GM21576 (cell line): ENCODE data around the gene SH2D3C.

Experiments
- ATAC-seq: cut with Tn5 transposase; IDR thresholded peaks from one replicate; pipeline ENCODE4 v1.9.1; 2021; ENCODE audit warnings: mild to moderate bottlenecking, moderate library complexity; ENCODE audit not compliant: unreplicated experiment

Gene SH2D3C, protein sequence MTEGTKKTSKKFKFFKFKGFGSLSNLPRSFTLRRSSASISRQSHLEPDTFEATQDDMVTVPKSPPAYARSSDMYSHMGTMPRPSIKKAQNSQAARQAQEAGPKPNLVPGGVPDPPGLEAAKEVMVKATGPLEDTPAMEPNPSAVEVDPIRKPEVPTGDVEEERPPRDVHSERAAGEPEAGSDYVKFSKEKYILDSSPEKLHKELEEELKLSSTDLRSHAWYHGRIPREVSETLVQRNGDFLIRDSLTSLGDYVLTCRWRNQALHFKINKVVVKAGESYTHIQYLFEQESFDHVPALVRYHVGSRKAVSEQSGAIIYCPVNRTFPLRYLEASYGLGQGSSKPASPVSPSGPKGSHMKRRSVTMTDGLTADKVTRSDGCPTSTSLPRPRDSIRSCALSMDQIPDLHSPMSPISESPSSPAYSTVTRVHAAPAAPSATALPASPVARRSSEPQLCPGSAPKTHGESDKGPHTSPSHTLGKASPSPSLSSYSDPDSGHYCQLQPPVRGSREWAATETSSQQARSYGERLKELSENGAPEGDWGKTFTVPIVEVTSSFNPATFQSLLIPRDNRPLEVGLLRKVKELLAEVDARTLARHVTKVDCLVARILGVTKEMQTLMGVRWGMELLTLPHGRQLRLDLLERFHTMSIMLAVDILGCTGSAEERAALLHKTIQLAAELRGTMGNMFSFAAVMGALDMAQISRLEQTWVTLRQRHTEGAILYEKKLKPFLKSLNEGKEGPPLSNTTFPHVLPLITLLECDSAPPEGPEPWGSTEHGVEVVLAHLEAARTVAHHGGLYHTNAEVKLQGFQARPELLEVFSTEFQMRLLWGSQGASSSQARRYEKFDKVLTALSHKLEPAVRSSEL

DNA sequence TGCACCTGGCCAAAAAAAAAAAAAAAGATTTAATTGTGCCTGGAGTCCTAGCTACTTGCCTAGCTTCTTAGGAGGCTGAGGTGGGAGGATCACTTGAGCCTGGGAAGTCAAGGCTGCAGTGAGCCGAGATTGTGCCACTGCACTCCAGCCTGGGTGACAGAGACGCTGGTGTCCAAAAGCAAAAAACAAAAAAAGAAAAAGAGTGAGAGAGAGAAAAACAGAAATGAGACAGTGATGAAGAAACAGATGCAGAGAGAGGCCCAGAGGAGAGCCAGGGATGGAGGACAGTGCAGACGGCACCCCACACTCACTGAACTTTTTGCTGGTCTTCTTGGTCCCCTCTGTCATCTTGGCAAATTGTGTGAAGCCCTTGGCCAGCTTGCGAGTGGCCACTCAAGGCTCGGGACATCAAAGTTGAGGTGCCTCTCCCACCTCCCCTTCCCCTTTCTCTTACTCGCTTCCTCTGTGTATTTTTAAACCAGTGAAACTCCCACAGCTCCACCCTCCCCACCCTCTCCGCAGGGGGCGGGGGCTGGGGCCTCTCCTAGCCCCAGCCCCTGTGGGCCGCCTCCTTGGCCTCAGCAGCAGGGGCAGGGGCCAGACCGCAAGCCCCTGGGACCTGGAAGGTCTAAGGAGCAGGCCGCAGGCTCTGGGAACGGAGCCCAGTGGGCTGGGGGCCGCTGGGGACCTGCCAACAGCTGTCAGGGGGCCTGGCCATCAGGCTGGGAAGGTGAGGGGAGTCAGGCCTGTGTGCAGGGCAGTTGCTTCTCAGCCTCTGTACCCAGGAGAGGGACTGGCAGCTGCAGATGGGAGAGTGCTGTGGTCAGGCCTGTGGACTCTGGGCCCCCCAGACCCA lies at the start of gene SH2D3C:
Gene SH2D3C (minus strand): TSS at position 387 of the 856 bp plus-strand sequence. CDS start 39 bp downstream, at position 348.
- ATAC-seq, result peak; percentile 31

DNA sequence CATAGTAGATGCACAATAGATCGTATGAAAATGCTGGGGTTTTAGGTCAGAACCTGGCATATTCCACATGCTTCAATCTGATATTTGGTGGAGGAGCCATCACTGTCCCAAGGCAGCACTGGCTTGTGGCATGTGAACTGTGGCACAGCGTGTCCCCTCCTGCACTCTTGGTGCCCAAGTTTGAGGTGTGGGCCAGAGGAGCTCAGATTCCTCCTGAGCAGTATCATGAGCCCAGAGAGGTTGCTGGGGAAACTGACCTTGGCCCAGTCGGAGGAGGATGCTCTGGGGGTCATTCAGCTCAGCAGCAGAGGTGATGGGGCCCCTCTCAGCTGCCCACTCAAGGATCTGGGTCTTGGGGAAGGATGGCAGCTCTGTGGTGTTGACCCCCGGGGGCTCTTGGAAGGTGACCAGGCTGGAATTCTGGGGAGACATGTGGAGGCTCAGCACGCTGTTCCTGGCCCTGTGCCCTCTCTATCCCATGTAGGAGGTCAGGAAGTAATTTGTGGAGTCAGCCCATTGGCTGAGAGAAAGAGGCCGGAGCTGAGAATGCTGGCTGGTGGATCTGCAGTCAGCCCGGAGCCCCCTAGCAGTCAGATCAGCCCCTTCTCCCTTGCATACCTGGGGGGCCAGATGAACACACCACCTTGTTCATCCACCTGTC lies 47.9 kb upstream of the SH2D3C start:
- ATAC-seq, result no peak

DNA sequence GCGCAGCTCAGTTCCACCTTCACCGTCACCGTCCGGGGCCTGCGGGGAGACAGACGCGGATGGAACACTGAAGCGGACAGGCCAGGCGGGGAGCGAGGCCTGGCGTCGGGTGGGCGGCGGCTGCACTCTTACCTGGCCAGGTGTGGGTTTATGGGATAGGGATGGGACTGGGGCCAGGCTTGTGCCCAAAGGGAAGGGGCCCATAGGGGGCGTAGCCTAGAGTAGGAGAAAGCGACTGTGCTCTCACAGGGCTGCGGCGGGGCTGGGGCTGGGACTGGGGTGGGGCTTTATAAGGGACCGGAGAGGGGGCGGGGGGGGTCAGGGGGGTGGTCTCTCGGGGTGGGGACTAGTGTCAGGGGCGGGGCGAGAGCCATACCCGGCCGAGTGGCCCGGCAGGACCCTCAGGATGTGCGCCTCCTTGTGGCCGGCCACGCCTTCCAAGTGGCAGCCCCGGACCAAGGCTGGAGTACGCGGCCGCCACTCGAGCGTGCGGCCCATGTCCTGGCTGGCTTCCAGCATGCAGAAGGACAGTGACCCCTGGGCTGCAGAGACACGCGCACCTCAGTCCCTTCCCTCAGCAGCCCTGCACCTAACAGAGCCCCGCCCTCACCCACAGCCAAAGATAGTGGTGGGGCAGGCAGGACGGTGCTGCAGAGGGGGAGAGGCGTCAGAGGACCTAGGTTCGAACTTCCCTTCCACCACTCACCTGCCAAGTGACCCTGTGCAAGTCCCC lies 47.0 kb upstream of the SH2D3C start:
- no peak for ATAC-seq

DNA sequence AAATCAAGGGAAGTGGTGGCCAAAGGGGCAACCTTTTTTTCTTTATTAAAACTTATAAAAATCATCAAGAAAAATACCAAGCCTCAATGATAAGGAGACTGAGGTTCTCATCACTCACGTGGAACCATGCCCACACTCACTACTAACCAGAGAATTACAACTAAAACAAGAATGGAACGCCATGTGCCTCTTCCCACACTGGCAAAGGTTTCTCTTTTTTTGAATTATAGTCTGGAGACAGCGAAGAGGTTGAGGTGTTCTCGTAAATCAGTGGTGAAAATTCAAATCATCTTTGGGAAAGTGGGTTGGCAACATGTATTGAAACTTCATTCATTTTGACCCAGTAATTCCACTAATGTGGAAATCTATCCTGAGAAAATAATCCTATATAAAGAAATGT lies 43.6 kb upstream of the SH2D3C start:
- ATAC-seq, result no peak

DNA sequence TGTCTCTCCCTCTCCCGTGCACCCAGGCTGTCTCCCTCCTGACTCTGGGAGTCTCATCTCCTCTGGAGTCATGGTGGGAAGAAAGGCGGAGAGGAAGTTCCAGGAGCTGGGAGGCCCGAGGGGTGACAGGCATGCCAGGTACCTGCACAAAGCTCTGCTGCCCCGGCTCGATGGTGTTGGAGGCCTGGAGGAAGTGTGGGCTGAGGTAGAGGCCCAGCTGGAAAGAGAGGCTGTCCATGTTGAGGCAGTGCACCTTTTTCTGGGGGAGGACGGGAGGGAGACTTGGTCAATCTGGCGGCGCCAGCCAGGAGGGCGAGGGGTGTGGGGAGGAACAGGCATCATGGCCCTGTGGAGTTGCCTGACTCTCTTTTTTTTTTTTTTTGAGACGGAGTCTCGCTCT lies 40.1 kb upstream of the SH2D3C start:
- no peak for ATAC-seq

DNA sequence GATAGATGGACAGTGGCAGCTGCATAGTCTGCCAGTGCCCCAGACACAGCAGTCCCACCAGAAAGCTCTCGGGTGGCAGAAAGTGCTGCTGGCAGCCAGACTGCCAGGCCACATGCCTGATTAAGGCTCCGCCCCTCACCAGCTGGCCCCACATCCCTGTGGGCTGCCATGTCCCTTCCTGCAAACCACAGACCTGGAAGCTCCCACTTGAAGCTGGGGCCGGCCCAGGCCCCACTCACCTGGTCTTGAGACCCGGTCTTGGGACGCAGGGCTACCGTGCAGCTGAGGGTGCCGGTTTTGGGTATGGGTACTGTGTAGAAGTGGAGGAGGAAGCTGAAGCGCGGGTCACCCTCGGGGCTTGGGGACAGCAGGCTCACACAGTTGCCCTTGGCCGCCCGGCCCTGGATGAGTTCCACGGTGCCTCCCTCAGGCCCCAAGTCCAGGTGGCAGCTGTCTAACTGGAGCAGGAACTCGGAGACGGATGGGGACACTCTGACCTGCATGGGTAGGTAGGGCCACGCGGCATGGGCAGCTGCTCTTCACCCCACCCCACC lies 39.5 kb upstream of the SH2D3C start:
- no peak for ATAC-seq

DNA sequence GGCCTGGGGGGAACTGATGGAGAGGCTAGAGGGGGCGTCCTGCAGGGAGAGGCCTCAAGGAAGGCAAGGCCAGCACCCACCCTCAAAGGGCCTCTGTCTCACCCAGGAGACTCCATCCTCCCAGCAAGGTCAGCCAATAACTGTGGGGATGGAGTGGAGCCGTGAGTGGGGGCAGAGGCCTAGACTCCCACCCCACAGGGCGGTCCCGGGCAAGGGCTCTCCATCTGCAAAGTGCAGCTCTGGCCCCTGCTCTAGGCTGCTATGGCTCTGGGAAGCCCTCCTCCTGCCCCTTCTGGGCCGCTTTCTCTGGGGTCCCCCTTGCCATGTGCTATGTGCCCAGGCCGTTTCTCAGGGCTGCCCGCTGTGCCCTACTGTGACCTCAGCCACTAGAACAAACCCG lies 38.3 kb upstream of the SH2D3C start:
- no peak for ATAC-seq

DNA sequence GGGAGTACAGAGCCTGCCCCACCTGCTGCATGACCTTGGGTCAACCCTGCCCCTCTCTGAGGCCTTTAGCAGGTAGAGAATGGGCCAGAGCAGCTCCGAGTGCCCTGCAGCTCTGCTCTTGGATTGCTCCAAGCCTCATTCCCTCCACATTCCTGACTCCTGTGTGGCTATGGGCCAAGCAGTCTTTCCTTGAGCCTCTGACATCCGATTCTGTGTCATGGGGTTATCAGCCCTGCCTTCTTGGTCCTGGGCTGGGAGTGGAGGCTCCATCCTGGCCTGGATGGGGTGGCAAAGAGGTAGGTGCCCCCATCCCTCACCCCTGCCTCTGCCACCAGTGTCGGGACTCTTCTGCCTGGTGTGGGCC lies 37.9 kb upstream of the SH2D3C start:
- ATAC-seq, result no peak

DNA sequence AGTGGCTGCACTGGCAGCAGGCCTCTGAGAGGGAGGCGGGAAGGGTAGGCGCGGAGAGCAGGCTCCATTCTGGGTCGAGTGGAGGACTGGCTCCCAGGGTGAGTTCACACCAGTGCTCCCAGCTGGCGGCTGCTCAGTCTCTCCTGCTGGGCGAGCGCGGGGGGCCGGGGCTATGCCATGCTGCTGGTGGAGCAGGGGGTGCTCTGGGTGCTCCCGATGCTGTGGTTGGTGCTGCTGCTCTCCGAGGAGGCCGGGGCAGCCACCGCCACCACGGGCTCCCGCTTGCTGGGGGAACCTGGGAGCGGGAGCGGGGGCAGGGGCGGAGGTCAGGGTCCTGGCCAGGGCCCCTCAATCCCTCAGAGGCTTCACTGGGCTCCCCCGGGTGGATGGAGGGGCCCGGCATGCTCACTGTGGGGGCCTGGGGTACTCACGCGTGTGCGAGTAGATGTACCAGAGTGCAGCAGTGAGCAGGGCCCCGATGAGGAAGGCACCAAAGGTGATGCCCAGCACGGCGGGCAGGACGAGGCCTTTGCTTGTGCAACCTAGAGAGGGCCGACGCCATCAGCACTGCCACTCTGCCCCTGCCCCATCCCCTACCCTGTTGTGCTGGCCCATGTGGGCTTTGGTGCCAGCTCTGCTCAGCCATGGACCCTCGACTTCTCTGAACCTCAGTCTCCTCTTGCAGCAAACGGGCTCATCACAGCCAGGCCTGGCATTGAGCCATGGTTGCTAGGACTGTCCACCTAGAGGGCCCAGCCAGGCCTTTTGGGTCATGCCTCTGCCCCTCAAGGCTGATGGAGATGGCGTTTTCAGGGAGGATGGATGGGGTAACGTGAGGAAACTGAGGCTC lies 37.3 kb upstream of the SH2D3C start:
- ATAC-seq, result no peak

DNA sequence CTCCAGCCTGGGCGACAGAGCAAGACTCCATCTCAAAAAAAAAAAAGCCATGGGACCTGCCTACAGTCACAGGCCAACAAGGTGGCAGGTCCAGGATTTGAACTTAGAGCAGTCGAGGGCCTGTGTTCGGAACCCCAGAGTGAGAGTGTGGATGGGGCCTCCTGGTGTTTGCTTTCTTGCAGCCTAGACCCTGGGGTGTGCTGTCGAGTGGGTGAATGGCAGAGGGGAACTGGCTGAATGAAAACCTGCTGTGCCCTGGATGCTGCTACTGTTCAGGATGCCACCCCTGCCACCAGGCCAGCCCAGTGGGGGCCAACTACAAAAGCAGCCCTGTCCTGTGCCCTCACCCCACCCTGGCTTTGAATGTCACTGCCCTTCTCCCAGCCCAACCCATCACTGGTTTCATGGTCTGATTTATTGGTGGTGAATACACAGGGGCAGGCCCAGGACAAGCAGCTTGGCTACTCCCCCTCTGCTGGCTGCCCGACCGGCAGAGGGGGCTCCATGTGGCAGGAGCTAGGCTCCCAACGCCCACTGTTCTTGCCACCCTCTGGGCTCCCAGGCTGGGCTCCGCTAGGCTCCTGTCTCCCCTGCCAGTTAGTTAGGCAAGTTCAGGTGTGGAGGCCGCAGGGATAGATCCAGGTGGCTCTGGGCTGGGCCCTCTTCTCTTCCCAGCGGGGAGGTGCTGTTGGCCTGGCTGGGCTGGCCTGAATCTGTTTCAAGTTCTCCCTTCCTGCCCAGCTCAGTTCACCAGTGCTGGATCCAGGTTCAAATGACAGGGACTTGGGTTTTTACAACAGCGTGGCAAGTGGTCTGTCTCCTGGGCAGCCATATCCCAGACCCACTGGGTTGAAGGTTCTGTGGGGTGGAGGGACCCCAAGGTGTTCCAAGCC lies 36.4 kb upstream of the SH2D3C start:
- no peak for ATAC-seq

DNA sequence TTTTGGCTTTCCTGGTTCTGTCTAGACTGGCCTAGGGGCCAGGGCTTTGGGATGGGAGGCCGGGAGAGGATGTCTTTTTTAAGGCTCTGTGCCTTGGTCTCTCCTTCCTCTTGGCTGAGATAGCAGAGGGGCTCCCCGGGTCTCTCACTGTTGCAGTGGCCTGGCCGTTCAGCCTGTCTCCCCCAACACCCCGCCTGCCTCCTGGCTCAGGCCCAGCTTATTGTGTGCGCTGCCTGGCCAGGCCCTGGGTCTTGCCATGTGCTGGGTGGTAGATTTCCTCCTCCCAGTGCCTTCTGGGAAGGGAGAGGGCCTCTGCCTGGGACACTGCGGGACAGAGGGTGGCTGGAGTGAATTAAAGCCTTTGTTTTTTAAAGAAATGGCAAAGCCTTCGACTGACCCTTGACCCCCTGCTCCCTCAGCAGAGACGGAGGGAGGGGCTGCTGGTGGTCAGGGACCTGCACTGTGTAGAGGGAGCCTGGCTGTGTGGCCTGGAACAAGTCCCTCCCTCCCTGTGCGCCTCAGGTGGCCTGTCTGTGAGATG lies 35.3 kb upstream of the SH2D3C start:
- no peak for ATAC-seq

DNA sequence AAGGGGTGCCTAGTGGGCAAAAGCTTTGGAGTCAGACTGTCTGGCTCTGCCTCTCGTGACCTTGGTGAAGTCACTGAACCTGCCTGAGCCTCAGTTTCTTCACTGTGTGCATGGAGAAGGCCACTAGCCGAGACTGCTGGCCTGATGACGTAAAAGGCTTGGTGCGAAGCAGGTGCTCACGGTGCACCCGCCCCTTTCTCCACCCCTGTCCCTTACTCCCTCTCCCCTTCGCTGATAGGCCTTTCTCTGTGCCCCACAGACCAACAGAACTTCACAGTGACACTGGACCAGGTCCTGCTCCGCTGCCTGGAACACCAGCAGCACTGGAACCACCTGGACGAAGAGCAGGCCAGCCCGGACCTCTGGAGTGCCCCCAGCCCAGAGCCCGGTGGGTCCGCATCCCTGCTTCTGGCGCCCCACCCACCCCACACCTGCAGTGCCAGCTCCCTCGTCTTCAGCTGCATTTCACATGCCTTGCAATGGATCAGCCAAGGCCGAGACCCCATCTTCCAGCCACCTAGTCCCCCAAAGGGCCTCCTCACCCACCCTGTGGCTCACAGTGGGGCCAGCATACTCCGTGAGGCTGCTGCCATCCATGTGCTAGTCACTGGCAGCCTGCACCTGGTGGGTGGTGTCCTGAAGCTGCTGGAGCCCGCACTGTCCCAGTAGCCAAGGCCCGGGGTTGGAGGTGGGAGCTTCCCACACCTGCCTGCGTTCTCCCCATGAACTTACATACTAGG lies 34.6 kb upstream of the SH2D3C start:
- ATAC-seq, result no peak

DNA sequence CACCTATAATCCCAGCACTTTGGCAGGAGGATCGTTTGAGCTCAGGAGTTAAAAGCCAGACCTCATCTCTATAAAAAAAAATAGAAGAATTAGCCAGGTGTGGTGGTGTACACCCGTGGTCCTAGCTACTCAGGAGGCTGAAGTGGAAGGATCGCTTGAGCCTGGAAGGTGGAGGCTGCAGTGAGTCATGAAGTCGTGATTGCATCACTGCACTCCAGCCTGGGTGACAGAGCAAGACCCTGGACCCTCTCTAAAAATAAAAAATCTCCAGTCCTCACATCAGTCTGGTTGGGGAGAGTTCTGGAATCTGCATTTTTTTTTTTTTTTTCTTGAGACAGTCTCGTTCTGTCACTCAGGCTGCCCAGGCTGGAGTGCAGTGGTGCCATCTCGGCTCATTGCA lies 33.5 kb upstream of the SH2D3C start:
- ATAC-seq, result no peak

DNA sequence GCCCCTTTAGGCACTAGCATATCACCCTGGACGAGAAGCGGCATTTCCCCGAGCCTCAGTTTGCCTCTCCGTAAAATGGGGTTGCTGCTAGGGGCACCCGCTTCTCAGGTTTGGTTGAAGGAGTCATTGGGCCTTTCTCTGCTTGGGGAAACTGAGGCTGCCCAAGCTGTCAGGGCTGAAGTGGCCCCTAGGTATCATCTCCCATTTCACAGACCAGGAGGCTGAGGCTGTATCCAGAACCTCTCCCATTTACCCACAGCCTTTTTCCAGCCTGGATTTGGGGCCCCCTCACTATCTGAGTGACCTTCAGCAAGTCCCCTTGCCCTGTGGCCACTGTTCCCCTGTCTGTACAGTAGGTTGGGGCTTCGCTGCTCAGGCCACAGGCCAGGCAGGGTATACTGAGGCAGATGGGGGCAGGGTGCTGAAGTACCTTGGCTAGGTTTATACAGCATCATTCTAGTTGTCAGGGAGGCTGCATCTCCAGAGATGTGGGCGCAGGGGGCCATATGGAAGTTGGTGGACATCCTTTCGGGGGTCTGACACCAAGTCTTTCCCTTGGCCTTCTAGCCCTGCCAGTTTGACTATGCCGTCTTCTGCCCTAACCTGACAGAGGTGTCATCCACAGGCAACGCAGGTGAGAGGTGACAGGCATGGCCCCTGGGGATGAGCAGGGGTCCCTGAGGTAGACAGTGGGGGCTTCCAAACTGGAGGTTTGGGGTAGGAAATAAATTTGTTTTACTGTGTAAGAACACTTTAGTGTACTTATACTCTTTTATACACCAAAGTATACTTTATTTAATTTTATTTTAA lies 32.1 kb upstream of the SH2D3C start:
- ATAC-seq, result no peak

DNA sequence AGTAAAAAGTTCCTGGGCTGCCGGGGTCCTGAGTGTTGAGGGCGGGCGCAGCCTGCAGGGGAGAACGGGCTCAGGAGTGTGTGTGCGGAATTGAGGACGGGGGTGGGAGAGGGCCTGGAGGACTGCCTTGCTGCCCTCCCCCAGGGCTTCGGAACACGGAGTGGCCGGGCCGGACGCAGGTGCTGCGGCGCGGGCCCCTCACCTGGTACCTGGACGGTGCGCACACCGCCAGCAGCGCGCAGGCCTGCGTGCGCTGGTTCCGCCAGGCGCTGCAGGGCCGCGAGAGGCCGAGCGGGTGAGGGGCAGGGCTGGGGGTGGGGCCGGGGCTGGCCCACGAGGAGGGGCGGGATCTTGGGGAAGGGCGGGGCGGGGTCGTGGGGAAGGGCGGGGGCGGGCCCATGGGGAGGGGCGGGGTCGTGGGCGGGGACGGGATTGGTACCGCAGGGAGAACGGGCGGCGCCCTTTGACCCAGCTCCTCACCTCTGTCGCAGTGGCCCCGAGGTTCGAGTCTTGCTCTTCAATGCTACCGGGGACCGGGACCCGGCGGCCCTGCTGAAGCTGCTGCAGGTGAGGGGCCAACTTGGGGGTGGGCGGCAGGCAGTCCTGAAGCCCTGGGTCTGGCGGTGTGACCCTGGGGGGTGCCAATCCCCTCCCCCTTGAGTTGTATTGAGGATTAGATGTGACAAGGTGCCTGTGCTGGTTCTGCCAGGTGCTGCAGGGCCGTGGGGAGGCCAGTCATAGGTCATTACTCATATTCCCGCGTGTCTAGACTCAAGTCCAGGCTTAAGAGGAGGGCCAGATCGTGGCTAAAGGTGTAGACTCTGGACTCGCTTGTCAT lies 31.3 kb upstream of the SH2D3C start:
- ATAC-seq, result no peak
